Hypothalamus (tissue), 51 donors: Measurements from ENCODE around the gene SPAG9.
A peak's percentile ranks its signal among the peaks of the same experiment; 100 is the strongest.

Source experiments
- DNase-seq, 51 donors: peaks; one replicate each; lab custom pipeline; 2025; lab: John Stamatoyannopoulos, UW

SPAG9 gene, protein sequence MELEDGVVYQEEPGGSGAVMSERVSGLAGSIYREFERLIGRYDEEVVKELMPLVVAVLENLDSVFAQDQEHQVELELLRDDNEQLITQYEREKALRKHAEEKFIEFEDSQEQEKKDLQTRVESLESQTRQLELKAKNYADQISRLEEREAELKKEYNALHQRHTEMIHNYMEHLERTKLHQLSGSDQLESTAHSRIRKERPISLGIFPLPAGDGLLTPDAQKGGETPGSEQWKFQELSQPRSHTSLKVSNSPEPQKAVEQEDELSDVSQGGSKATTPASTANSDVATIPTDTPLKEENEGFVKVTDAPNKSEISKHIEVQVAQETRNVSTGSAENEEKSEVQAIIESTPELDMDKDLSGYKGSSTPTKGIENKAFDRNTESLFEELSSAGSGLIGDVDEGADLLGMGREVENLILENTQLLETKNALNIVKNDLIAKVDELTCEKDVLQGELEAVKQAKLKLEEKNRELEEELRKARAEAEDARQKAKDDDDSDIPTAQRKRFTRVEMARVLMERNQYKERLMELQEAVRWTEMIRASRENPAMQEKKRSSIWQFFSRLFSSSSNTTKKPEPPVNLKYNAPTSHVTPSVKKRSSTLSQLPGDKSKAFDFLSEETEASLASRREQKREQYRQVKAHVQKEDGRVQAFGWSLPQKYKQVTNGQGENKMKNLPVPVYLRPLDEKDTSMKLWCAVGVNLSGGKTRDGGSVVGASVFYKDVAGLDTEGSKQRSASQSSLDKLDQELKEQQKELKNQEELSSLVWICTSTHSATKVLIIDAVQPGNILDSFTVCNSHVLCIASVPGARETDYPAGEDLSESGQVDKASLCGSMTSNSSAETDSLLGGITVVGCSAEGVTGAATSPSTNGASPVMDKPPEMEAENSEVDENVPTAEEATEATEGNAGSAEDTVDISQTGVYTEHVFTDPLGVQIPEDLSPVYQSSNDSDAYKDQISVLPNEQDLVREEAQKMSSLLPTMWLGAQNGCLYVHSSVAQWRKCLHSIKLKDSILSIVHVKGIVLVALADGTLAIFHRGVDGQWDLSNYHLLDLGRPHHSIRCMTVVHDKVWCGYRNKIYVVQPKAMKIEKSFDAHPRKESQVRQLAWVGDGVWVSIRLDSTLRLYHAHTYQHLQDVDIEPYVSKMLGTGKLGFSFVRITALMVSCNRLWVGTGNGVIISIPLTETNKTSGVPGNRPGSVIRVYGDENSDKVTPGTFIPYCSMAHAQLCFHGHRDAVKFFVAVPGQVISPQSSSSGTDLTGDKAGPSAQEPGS (N-terminal part only)

DNA sequence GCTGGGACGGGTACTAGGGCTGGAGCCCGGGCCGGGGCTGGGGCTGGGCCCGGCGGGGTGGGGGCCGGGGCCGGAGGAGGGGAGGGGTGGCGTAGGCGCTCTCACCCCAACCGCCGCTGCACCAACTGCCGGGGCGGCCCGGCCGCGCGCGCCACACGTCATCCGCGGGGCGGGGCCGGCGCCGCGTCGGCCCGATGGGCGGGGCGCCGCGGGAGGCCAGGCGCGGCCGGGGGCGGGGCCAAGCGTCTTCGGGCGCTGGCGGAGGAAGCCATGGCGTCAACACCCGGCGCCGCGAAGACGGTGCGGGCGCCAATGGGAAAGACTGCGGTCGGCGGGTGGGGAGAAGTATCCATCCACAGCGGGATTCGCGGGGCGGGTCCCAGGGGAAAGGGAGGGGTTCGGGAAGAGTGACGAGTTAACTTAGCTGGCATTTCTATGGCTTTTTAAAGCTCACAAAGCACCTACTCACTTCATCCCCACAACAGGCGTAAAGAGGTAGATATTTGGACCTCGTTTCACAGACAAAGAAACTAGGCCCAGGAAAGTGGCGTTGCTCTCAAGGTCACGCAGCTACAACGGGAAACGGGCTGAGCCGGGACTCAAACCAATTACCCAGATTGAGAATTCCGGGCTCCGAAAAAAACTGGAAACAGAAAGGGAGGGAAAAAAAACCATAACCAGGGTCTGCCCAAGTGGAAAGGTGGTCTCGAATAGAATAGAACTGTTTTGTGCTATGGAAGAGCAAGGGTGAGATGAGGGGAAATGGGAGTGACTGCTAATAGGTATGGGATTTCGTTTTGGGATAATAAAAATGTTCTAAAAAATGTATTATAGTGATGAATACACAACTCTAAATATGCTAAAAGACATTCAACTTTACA lies at the start of gene SPAG9:
Gene SPAG9, minus strand, starts transcription at position 130 of the 881 bp plus-strand sequence. CDS start 212 bp downstream, outside the sequence.
- peak; percentile 52 to 95 (median 88) for DNase-seq

DNA sequence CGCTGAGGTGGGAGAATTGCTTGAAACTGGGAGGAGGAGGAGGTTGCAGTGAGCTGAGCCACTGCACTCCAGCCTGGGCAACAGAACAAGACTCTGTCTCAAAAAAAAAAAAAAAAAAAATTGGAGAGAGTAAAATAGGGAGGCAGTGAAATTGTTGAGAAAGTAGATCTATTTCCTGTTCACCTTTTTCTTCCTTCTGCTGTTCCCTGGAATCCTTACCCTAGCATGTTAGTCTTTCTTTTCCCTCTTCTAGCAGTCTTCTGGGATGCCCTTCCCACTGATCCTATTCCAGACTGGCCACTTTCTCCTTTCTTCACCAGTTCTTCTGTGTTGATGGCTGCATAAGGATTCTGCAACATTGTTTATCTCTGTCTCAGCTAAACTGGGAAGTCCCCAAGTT lies 48.7 kb upstream of the SPAG9 start:
- no peak for DNase-seq

DNA sequence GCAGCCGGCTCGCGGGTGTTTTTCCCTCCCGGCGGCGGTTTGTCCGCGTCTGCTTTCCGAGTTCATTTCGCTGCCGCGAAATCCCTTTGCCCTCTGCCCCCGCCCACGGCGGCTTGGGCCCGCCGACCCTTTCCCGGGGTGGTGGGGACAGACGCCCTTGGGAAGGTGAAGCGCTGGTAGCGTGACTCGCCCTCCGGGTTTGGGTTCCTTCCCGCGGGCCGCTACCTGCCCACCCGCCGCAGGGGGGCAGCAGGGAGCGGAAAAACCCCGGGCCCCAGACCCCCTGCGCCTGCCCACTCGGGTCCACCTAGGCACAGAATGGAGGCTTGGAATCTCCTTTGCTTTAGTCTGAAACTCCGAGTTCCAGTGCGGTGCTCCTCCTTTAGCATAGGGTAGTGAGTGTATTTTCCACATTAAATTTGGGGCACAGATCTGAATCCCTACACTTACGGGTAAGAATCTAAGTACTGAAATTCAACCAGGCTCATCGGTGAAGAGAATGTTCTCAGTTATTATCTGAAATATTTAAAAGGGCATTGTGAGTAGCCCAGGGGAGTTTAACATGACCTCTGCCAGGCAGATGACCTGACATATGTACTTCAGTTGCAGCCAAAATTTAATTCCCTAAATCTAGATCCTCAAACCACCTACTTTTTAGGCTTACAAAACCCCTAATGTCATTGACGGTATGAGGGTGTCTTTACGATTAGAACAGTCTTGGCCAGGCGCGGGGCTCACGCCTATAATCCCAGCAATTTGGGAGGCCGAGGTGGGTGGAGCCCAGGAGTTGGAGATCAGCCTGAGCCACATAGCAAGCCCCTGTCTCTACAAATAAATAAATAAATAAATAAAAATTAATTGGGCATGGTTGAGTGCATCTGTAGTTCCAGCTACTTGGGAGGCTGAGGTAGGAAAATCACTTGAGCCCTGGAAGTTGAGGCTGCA lies 46.6 kb upstream of the SPAG9 start:
- DNase-seq = peak in 30 of 51 donors; percentile 6 to 63 (median 37)

DNA sequence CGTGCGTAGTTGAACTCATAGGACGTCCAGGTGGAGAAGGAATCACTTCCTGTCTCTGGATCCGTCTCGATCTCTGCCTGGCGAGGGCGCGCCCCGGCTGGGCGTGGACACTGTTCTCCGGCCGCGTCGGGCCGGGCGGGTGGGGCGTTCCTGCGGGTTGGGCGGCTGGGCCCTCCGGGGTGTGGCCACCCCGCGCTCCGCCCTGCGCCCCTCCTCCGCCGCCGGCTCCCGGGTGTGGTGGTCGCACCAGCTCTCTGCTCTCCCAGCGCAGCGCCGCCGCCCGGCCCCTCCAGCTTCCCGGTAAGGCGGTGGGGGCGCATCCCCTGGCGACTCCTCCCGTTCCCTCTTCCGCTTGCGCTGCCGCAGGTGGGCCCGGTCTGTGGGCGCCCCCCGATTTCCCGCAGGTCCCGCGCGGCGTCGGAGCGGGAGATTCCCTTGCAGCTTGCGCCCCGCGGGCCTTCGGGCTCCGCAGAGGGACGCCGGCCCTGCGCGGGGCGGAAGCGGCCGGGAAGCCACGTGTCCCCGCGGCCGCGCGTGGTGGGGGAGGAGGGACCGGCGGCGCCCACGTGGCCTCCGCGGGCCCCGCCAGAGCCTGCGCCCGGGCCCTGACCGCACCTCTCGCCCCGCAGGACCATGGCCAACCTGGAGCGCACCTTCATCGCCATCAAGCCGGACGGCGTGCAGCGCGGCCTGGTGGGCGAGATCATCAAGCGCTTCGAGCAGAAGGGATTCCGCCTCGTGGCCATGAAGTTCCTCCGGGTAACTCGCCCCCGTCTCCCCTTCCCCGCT lies 45.7 kb upstream of the SPAG9 start, which contains the start of gene NME2:
Gene NME2, plus strand, starts transcription at position 214 of the 789 bp plus-strand sequence. Its CDS starts 420 bp downstream, at position 634.
- peak in 49 of 51 donors; percentile 22 to 85 (median 65) for DNase-seq

DNA sequence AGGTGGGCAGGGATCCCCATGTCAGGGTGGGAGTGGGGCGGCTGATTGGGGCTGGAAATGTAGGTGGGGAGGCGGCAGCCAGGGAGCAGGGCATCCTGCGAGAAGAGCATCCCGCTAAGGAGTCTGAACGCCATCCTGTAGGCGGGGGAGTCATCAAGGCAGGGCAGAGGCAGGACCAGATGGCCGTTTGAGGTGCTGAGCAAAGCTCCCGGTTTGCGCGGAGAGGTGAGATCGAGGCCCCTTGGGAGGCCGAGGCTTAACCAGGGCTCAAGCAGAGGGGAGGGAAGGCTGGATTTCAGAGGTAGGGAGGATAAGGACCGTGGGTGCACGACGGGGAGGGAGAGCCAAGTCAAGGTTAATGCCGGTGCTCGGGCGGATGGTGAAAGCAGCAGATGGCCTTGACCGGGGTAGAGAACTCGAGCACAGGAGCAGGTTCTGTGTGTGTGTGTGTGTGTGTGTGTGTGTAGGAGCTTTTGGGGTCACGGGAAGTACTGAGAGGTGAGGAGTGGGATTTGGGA lies 45.1 kb upstream of the SPAG9 start:
- DNase-seq = peak in 8 of 51 donors; percentile 13 to 52 (median 30)

DNA sequence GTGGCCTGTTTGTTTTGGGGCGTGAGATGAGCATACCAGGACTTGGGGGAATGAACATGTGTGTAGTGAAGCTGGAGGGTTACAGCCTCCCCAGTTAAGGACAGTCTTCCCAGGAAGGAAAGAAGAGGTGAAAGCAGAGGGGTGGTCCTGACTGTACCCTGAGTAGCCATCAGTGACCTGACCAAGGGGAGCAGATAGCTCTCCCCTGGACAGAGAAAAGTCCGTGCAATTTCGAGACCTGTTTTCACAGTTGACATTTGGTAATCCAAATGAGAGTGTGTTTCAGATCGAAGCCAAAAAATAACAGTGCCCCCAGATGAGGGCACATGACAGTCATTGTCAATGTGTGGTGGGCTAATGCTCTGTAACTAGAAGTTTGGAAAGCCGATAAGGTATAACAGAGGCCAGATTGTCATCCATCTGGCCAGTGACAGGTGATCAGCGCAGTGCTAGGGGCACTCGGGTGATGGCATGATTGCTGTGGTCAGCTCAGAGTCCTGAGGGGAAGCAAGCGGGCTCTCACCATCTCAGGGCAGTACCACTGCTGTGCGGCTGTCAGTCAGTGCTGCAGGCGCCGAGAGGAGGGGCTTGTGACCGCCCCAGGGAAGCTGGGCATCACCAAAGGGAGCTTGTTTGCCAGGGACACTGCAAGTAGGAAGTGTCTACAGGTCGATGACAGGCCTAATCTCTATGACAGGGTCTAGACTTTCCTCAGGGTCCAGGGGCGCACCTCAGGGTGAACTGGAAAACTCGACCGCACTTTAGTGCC lies 44.4 kb upstream of the SPAG9 start:
- peak in 2 of 51 donors; percentile 1 to 12 for DNase-seq

DNA sequence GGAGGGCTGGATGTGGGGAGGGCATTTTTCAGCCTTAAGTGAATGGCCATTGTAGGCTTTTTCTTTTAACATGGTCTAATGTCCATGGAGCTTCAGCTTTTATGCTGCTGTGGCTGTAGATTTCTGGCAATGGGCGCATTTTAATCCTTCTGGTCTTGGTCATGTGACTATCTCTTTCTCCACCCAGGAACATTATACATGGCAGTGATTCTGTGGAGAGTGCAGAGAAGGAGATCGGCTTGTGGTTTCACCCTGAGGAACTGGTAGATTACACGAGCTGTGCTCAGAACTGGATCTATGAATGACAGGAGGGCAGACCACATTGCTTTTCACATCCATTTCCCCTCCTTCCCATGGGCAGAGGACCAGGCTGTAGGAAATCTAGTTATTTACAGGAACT lies 40.9 kb upstream of the SPAG9 start:
- no peak for DNase-seq

DNA sequence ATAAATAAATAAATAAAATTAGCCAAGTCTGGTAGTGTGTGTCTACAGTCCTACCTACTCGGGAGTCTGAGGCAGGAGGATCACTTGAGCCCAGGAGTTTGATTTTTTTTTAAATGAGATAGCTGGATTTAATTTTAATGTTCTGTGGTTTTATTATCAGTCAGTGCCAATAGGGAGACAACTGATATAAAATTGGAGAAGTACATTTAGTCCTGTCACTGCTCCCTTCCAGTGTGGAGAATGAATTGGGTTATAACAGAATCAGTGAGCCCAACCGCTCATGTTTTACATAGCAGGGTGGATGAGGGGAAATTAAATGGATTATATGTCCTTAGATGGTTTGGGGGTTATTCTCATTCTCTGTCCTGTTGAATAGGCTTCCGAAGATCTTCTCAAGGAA lies 38.9 kb upstream of the SPAG9 start:
- DNase-seq = no peak

DNA sequence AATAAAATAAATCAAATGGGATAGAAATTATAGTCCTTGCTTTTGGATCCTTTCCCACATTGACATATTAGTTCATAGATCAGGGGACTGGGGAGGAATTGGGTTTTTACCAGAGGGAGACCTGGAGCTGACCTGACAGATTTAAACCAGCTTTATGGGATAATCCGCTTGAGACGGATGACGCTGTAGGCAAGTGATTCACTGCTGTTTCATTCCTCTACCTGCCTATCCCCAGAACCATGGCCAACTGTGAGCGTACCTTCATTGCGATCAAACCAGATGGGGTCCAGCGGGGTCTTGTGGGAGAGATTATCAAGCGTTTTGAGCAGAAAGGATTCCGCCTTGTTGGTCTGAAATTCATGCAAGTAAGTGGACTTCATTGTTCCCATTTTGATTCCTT lies 34.7 kb upstream of the SPAG9 start:
- DNase-seq = no peak

DNA sequence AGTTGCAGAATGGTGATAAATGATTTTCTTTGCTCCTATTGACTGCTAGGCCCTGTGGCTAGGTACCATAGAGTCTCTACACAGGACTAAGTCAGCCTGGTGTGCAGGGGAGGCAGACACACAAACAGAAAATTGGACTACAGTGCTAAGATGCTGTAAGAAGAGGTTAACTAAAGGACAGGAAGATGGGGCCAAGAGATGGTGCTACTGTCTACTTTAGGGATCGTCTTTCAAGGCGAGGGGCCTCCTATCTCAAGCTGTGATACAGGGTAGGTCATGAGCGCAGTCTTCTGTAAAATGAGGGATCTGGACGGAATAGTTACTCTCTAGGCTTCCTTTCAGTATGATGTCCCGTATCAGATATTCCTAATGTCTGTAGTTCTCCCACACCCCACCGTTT lies 33.5 kb upstream of the SPAG9 start:
- peak in 1 of 51 donors; percentile 46 for DNase-seq

DNA sequence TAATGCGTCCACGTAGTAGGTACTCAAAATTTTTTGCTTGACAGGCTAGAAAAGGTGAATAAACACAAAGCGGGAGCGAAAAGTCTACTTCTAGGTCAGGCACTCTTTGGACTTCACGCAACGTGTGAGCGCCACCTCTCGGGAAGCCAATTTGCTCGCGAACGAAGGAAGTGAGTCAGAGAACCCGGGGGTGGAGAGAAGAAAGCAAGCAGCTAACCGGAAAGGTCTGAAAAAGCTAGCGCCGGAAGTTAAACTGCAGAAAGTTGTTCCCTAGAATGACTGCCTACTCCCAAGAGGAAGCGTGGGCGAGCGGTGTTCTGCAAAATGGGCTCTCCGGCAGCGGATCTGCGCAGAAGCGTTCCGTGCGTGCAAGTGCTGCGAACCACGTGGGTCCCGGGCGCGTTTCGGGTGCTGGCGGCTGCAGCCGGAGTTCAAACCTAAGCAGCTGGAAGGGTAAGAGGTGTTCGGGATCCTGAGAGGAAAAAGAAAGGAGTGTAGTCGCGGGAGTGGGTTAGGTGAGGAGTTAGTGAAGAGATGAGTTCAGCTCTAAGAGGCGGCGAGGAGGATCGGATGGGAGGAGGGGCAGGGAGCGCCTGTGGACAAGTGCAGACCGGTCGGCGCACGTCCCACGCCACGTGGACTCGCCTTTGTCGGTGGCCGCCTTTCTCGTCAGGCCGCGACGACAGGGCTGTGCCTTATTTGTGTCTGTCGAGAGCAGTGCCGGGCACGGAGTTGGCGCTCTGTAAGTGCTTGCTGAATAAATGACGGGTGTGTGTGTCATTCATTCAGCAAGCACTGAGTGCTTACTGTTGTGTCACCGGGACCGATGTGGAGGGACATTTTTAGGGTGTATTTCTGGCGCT lies 32.8 kb upstream of the SPAG9 start, which contains the start of gene NME1:
Gene NME1, plus strand, starts transcription at position 350 of the 863 bp plus-strand sequence. CDS start 2,096 bp downstream, outside the sequence.
- peak; percentile 82 to 100 (median 96) for DNase-seq

DNA sequence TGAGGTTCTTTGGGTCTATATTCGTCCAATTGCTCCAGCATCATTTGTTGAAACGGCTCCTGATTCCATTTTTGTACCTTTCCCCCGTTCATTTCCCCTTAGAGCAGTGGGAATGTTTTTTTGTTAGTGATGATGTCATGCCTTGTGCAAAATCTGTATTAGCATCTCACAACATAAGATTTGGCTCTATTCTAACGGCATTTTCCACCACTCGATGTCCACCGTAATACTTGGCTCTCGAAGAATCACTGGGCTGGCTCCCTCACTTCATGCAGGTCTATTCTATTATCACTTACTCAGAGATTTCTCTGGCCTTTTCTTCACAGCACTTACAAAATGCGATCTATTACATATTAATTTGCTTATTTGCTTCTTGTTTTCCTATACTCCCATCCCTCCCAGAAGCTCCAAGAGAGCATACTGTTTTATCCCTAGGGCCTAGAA lies 32.1 kb upstream of the SPAG9 start:
- peak in 3 of 51 donors; percentile 4 to 49 (median 17) for DNase-seq

DNA sequence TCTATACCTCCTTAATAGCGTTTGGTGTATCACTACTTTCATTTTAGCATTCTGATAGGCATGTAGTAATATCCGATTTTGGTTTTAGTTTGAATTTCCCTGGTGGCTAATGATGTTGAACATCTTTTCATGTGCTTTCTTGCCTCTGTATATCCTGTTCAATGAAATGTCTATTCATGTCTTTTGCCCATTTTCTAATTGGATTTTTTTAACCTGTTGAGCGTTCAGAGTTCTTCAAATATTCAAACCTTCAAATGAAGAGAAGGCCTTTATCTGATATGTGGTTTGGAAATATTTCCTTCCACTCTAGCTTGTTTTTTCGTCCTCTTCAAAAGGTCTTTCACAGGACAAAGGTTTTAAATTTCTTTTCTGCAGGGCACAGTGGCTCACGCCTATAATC lies 30.3 kb upstream of the SPAG9 start:
- no peak for DNase-seq

DNA sequence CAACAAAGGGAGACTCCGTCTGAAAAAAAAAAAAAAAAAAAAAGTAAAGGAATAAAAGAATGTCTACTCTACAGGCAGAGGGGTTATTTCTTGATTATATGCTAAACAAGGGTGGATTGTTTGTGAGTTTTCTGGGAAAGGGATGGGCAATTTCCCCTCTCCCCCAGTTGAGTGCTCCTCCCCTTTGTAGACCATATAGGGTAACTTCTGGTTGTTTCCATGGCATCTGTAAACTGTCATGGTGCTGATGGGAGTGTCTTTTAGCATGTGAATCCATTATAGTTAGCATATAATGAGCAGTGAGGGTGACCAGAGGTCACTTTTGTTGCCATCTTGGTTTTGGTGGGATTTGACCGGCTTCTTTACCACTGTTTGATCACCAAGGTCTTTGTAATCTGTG lies 28.5 kb upstream of the SPAG9 start:
- no peak for DNase-seq

DNA sequence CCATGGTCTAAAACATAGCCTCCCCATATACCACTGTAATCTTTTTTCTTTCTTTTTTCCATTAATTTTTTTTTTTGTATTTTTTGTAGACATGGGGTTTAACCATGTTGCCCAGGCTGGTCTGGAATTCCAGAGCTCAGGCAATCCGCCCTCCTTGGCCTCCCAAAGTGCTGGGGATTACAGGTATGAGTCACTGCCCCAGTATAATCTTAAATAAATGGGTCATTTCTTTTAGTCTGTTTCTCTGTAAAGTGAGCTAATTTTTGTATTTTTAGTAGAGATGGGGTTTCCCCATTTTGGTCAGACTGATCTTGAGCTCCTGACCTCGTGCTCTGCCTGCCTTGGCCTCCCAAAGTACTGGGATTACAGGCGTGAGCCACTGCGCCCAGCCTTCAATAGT lies 27.0 kb upstream of the SPAG9 start:
- no peak for DNase-seq
